Measurements from ENCODE around the gene USH1C. TPM values are rescaled to one million over a fixed set of nuclear protein-coding genes. Genes with fewer than 3 reads are reported as not detected.

Gene USH1C
- total and polyA plus RNA-seq, 4 donors: 0.09 to 1.3 (median 0.75) TPM

- Histone ChIP-seq H3K9me3 (ENCODE audit: control insufficient read depth in 4 of 4, low read length in 3 of 4) (no peaks in the 10 kb centered on the region), H3K4me1 (ENCODE audit: control insufficient read depth in 4 of 4, insufficient read depth in 4 of 4, low read length in 3 of 4) (no peaks in the 10 kb centered on the region), H3K27me3 (ENCODE audit: control insufficient read depth in 4 of 4, insufficient read depth in 4 of 4, low read length in 3 of 4) (no peaks in the 10 kb centered on the region), H3K27ac (ENCODE audit: low read depth in 1 of 2, low read length in 2 of 2) (no peak overlapping the region), H3K36me3 (ENCODE audit: control insufficient read depth in 4 of 4, insufficient read depth in 3 of 4, low read depth in 1 of 4, low read length in 3 of 4) (no peaks in the 10 kb centered on the region), H3K9ac (ENCODE audit: low read depth in 1 of 2, low read length in 2 of 2) (no peak overlapping the region), H3K4me3 (ENCODE audit: low read depth in 1 of 3, low read length in 3 of 3) (no peak overlapping the region)
- TF ChIP-seq CTCF (IDR thresholded peaks at IDR 0.05; ENCODE audit: low read depth, low read length, missing input control) (no peak), REST (IDR thresholded peaks at IDR 0.05) (no peak), FOXA1 (IDR thresholded peaks at IDR 0.05) (no peak), ZBTB33 (IDR thresholded peaks at IDR 0.05) (no peak), ATF3 (IDR thresholded peaks at IDR 0.05) (no peak), RAD21 (IDR thresholded peaks at IDR 0.05) (no peak), TAF1 (conservative IDR thresholded peaks at IDR 0.05) (no peak), YY1 (IDR thresholded peaks at IDR 0.05) (no peak), EGR1 (IDR thresholded peaks at IDR 0.05; ENCODE audit: low read depth in 2 of 2) (no peak), GABPA (IDR thresholded peaks at IDR 0.05 in 1 of 2, conservative IDR thresholded peaks at IDR 0.05 in 1 of 2) (no peak), HNF4A (conservative IDR thresholded peaks at IDR 0.05) (no peak), FOXA2 (IDR thresholded peaks at IDR 0.05) (no peak), SP1 (IDR thresholded peaks at IDR 0.05) (no peak), NR2F2 (IDR thresholded peaks at IDR 0.05) (no peak), JUND (IDR thresholded peaks at IDR 0.05) (no peak), HNF4G (IDR thresholded peaks at IDR 0.05) (no peak), MAX (IDR thresholded peaks at IDR 0.05) (no peak)
- no peak for DNase-seq (ENCODE audit: low spot score)
- WGBS: 71% methylated on average over 11 of the region's 11 CpGs
These were observed 10.3 kb downstream of the USH1C start for GRCh38 chr11:17533778-17534415.
